Measurements from ENCODE around the gene GMEB1.
"Not testable (repeated sequence)": the region's sequence is repeated elsewhere in the genome, so short reads cannot be mapped to it uniquely, and the experiment has no call there.

The GMEB1 gene

DNA sequence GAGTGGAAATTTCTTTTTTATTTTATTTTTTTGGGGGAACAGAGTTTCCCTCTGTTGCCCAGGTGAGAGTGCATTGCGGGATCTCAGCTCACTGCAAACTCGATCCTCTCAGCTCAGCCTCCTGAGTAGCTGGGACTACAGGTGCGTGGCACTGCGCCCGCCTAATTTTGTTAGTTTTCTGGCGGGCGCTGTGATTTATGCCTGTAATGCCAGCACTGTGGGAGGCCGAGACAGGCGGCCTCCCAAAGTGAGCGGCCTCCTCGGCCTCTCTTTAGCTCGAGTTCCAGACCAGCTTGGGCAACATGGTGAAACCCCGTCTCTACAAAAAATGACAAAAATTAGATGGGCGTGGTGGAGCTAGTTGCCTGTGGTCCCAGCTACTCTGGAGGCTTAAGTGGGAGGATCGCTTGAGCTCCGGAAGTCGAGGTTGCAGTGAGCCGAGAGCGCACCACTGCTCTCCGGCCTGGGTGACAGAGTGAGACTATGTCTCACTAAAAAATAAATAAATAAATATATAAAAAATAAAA lies 2.7 kb downstream of the GMEB1 start:
- DNase-seq (ENCODE audit: low read depth in 2 of 3, low spot score in 1 of 3): no peak

DNA sequence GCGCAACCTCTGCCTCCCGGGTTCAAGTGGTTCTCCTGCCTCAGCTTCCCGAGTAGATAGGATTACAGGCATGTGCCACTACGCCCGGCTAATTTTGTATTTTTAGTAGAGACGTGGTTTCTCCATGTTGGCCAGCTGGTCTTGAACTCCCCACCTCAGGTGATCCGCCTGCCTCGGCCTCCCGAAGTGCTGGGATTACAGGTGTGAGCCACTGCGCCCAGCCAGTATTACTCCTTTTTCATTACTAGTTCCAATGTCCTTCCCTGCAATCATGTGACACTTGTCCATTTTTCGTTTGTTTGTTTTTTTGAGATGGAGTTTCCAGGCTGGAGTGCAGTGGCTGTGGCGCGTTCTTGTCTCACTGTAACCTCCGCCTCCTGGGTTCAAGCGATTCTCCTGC lies 4.4 kb downstream of the GMEB1 start:
- not testable (repeated sequence) for DNase-seq (ENCODE audit: low read depth in 2 of 3, low spot score in 1 of 3)

DNA sequence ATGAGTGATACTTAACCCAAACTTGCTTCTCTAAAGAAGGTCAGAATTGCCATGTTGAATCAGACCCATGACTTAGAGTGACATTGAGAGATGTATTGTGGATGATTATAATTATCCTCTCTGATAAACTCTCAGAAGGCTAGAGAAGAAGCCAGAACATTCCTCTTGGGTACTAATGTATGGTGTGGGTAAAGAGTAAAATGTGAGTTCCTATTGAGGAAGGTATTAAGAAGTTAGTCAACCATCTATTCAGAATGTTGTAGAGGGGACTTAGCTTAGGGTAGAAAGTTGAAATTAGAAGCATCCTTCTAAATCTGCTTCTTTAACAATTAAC lies 7.3 kb downstream of the GMEB1 start:
- no peak for DNase-seq (ENCODE audit: low read depth in 2 of 3, low spot score in 1 of 3)

DNA sequence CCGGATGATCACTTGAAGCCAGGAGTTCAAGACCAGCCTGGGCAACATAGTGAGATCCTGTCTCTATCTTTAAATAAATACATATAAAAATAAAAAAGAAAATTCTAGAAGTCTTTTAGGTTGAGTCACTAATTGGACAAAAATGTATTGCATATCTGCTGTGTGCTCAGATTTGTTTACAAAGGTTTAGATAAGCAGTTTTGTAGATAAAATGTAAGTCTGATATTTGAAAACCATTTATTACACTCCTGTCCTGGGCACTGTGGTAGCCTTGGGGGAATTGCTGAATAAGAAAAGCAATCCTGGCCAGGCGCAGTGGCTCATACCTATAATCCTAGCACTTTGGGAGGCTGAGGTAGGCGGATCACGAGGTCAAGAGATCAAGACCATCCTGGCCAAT lies 11.6 kb downstream of the GMEB1 start:
- no peak for DNase-seq (ENCODE audit: low read depth in 2 of 3, low spot score in 1 of 3)

DNA sequence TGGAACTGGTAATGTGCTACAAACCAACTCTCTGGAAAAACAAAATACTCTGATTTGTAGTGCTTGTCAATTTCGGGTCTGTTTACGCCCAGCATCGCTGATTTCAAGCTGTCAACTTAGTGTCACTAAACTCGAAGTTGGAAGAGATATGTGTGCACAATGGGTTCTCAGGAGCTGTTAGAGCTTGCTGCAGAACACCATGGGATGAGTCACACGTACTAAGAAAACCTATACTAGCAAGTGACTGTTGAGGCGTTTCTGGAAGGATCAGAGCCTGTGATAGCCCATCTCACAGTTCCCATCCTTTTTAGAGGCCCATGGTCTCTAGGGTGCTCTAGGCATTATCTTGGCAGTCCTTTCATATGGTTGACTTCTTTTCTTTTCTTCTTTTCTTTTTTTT lies 14.3 kb downstream of the GMEB1 start:
- no peak for DNase-seq (ENCODE audit: low read depth in 2 of 3, low spot score in 1 of 3)

DNA sequence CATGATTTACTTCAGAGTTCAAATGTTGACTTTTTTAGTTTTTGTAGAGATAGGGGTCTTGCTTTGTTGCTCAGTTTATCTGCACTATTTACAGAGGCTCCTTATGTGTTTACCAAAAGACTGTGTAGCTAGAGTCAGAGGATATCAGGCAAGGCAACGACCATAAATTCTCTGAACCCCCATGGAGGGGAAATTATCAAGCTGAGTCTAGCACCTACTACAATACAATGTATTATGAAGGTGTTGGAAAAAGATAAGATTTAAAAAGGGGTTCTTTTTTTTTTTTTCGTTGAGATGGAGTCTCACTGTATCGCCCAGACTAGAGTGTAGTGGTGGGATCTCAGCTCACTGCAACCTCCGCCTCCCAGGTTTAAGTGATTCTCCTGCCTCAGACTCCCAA lies 16.4 kb downstream of the GMEB1 start:
- no peak for DNase-seq (ENCODE audit: low read depth in 2 of 3, low spot score in 1 of 3)

DNA sequence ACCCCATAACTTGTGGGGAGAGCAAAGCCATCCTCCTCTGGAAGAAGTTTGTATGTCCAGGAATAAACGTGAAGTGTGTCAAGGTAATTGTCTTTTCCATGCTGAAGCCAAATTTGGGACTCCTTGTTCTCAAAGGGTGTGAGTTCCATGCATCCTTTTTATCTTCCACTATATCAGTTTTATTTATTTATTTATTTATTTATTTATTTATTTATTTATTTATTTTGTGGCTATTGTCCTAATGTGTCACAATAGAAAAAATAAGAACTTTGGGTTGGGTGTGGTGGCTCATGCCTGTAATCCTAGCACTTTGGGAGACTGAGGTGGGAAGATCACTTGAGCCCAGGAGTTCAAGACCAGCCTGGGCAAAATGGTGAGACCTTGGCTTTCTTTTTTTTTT lies 23.0 kb downstream of the GMEB1 start:
- not testable (repeated sequence) for DNase-seq (ENCODE audit: low read depth in 2 of 3, low spot score in 1 of 3)

DNA sequence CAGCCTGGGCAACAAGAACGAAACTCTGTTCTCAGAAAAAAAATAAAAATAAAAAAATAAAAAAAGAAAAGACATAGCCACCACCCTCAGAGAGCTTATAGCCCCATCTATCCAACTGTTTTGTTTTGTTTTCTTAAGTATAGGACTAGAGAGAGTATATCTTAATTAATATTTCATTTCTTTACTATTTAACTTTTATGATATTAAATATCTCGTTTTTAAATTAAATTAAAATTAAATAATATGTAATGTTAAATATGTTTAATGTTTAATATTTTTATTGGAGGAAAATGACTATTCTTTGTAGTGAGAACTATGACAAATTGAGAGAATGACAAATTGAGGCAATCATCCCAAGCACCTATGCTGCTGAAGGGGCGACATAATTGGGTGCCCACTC lies 35.0 kb downstream of the GMEB1 start:
- no peak for DNase-seq (ENCODE audit: low read depth in 2 of 3, low spot score in 1 of 3)

DNA sequence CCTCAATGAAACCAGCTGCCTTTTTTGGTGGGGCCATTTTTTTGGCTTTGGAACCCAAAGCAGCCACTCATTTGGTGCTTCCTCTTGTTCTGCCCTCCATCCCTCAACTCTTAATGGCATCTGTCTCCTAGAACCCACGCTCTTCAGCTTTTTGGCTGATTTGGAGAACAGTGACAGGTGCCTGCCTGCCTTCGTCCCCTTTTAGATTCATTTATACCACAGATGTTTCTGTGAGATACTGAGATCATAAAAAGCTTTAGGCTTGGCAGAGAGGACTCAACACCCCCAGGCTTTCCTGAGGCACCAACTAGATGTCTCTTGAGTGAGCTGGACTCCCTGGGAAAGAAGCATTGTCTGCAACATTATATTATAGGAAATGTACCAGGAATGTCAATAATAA lies 47.8 kb downstream of the GMEB1 start:
- no peak for DNase-seq (ENCODE audit: low read depth in 2 of 3, low spot score in 1 of 3)

DNA sequence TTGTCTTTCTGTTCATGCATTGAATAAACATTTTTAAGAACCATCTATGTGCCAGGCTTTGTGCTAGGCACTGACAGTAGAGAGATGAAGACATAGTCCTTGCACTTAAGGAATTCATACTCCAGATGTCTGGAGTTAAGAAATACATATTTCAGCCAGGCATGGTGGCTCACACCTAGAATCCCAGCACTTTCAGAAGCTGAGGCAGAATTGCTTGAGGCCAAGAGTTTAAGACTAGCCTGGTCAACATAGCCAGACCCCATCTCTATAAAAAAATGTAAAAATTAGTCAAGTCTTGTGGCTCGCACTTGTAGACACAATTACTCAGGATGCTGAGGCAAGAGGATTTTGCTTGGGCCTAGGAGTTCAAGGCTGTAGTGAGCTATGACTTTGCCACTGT lies 49.6 kb downstream of the GMEB1 start:
- no peak for DNase-seq (ENCODE audit: low read depth in 2 of 3, low spot score in 1 of 3)

DNA sequence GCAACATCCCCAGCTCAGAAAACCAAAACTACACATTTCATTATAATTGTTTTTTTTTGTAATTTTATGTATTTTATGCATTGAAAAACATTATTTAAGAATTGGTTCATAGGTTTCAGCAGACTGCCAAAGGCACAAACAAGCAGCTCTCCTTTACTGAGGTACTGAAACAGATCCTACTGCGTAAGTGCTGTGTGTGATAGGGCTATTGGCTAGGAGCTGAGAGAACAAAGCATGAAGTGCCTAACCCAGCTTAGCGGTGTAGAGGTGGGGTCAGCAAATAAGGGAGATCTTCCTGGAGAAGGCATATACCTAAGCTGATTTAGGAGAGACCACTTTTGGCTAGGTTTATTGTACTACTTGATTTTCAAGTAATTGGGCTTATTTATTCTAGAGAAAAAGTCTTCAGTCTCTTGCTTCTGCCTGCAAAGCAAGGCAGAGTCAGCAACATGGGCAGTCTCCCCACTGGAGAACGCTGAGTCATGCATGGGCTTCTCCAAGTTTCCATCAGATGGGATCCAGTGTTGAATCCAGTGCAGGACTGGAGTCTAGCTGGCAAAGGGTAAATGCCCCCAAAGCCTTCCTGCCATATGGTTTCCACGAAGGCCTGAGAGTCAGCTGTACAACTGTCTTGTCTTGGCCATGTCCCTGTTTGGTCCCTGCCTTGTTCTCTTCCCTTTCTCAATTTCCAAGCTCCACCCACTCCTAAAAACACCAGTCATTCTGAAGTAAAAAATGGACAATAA lies 50.2 kb downstream of the GMEB1 start:
- no peak for DNase-seq (ENCODE audit: low read depth in 2 of 3, low spot score in 1 of 3)

DNA sequence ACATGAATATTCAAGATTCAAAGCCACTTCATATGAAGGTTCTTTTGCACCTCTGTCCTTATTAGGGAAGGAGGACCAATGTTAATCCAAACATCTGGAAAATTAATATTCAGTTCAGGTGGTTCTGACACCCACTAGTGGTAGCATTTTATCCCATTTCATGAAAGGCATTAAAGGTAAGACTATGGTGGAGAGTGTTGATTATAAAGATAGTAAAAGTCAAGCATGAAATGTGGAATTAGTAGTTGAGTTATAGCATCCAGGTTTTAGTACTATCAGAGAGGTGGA lies 50.7 kb downstream of the GMEB1 start:
- DNase-seq (ENCODE audit: low read depth in 2 of 3, low spot score in 1 of 3): no peak

DNA sequence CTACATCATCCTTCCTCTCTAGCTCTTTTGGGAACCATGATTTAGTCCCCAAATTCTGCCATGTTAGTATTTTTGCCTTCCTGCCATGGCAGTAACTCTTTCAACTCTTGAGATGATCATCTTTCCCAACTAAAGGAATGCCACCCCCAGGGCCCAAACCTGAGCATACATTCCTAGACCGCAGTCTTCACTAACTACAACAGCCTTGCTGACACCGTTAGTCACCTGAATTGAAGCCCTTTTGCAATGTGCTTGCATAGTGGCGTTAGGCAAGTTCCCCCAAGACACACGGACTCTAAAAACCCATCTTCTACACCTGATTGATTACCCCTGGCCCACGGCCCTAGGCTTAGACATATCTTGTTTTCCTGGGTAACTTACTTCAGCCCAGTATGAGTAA lies 51.8 kb downstream of the GMEB1 start:
- no peak for DNase-seq (ENCODE audit: low read depth in 2 of 3, low spot score in 1 of 3)

DNA sequence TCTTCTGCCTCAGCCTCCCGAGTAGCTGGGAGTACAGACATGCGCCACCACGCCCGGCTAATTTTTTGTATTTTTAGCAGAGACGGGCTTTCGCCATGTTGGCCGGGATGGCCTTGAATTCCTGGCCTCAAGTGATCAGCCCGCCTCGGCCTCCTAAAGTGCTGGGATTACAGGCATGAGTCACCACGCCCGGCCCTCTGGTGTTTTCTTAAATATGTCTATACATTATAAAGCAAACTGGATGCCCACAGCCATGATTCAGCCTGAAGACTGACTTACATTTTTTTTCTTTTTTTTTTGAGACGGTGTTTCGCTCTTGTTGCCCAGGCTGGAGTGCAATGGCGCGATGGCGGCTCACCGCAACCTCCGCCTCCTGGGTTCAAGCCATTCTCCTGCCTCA lies 53.3 kb downstream of the GMEB1 start:
- DNase-seq (ENCODE audit: low read depth in 2 of 3, low spot score in 1 of 3): not testable (repeated sequence)

DNA sequence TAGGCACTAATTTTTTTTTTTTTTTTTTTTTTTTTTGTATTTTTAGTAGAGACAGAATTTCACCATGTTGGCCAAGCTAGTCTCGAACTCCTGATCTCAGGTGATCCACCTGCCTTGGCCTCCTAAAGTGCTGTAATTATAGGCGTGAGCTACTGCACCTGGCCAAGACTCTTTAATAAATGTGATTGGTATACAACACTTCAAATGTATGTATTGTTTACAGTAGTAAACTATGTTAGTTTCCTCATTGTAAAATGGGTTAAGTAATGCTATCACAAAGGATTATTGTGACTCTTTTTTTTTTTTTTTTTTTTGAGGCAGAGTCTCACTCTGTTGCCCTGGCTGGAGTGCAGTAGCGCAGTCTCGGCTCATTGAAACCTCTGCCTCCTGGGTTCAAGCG lies 56.8 kb downstream of the GMEB1 start:
- not testable (repeated sequence) for DNase-seq (ENCODE audit: low read depth in 2 of 3, low spot score in 1 of 3)

DNA sequence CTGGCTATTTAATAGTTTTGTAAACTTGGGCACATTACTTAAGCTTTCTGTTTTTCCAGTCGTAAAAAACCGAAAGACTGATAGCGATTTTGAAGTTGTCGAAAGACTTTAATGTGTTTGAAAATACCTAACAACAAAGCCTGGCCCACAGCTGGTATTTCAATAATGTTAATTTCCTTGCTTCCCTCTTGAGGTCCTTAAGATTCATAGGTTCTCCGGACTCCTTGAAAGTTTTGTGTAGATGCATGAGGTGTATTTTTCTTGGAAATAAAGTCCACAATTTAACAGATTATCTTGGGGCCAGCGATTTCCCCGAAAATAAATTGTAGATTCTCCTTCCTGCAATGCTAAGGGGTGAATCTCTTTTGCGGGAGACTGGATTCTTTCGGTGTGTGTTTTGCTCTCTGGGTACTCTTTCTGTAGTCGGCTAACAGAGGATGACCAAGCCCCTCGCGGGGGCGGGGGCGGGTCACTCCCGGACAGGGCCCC lies 67.4 kb downstream of the GMEB1 start:
- no peak for DNase-seq (ENCODE audit: low read depth in 2 of 3, low spot score in 1 of 3)

DNA sequence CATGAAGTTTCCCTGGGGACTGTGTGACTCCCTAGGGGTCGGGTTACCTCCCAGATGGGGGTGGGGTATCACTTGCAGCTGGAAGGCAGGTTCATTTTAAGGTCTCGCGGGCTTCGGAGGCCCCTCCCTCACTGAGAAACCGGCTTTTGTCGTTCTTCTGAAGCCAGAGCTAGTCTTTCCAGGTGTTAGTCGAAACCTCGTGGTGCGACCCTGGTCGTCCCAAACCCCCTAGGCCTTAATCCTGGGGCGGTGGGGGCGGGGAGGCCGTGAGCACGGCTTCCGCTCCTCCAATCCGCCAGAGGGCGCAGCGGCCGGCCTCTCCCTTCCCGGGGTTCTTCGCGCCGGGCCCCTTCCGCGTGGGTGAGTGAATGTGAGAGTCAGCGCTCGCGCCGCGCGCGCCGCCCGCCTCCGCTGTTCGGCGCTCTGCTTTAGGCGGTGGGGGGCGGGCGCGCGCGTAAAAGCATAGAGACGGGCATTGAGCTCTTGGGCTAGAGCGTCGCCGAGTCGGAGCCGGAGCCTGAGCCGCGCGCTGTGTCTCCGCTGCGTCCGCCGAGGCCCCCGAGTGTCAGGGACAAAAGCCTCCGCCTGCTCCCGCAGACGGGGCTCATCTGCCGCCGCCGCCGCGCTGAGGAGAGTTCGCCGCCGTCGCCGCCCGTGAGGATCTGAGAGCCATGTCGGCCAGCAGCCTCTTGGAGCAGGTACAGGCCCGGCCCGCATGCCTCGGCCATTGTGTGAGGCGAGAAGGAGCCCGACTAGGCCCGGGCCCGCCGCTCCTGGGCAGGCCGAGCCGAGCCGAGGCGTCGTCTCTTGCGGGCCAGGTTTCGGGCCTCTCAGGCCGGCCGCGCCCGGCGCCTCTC lies 68.1 kb downstream of the GMEB1 start, which contains the start of gene YTHDF2:
YTHDF2 (plus strand) TSS at position 491 of the 857 bp plus-strand sequence; CDS start at position 672, 181 bp downstream.
- peak; percentile 97 to 99 (median 97) for DNase-seq (ENCODE audit: low read depth in 2 of 3, low spot score in 1 of 3)

DNA sequence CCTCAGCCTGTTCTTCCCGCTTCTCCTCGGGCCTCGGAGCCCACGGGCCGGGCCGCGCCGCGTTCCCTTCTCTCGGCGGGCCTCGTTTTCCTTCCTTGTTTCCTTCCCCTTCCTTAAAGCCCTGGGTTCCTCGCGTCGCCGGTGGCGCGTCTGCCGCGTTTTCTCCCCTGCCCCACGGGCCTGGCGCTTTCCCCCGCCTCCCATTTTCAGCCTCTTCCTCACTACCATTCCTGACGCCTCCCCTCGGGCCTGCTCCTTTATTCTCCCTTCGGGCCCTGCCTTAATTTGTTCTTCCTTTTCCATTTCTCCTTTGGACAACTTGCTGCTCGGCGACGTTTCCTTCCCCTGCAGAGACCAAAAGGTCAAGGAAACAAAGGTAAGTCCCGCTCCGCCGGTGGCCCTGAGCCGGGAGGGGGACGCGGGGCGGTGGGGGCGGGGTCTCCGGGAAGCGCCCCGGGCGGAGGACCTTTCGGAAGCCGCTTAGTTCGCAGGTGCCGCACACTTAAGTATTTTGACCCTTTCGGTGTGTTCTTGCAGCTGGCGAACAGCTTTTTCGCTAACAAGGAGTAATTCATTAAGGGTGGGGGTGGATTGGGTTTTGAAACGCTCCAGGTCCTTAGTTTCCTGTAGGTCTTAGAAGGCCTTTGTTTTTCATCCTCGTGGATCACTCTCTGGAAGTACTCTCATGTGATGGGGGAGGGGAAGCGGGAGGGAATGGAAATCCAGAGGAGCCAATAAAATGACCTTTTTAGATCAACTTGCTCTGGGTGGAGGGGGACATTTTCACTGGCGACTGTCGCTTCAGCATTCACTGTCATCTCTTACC lies 68.9 kb downstream of the GMEB1 start:
- peak; percentile 15 to 44 (median 33) for DNase-seq (ENCODE audit: low read depth in 2 of 3, low spot score in 1 of 3)

DNA sequence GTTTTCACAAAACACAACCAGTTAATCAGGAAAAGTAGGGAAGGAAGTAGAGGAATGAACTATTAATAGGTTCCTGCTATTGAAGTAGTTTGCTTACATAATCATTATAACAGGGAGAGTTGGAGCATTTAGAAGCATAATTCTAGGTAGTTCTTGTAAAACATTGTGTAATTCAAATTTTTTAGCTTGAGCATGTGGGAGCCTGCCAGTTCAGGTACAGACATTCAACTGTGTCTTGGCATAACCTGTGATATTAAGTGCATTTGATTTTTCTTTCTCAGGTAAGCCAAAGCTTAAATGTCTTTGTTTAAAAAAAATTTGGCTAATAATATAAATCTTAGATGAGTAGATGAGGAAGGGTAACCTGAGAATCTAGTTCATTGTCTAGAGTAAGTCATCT lies 71.5 kb downstream of the GMEB1 start:
- DNase-seq (ENCODE audit: low read depth in 2 of 3, low spot score in 1 of 3): no peak

DNA sequence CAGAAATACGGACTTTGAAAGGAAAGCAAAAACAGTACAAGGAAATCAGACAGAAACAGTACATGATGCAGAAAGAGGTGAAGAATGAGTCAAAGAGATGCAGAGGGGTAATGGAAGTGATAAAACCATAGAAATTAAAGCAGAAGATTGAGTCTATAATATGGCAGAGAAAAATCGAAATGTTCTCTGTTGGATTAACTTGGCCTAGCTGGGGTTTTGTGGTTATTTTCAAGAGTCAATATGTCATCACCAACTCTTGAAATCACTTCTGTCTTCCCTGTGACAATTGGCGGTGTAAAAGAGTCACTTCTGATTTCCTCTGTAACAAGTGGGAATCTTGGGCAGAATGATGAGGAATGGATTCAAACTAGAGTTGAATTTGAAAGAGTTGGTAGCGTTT lies 75.6 kb downstream of the GMEB1 start:
- DNase-seq (ENCODE audit: low read depth in 2 of 3, low spot score in 1 of 3): no peak

DNA sequence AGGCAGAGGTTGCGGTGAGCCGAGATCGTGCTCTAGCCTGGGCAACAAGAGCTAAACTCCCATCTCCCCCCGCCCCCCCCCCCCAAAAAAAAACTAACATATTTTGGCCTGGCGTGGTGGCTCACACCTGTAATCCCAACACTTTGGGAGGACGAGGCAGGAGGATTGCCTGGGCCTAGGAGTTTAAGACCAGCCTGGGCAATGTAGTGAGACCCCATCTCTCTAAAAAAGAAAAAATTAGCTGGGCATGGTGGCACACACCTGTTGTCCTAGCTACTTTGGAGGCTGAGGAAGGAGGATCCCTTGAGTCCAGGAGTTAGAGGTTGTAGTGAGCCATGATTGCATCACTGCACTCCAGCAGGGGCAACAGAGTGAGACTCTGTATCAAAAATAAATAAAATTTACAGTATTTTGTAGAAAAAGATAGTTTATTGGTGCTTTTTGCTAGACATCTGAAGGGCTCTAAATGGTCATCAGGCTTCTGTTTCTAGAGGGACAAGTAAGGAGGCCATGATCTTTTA lies 77.1 kb downstream of the GMEB1 start:
- no peak for DNase-seq (ENCODE audit: low read depth in 2 of 3, low spot score in 1 of 3)

All from stimulated activated CD4-positive, alpha-beta T cell treated with anti-CD3 and anti-CD28 coated beads, Interleukin-12 subunit alpha, Interleukin-12 subunit beta, amount 100 ng/mL, for 48 hours (primary cell).